Keratinocyte (primary cell): ENCODE data around the gene HSP90AB1. TPM values are rescaled to one million over a fixed set of nuclear protein-coding genes. Genes with fewer than 3 reads are reported as not detected.

Source experiments
- DNase-seq: peaks from one replicate; pipeline ENCODE4 v3.0.0-alpha.2; 2011; ENCODE audit warnings: low read depth, missing footprints, low spot score
- FAIRE-seq: peaks from 2 replicates; lab custom pipeline; 2011; peaks lifted over from hg19 to GRCh38; lab: Jason Lieb, UNC
- H2AFZ ChIP-seq: 2 replicates; pipeline ENCODE4 v1.6.0; 2012; ENCODE audit warnings: low read length, control low read depth, inconsistent platforms; ENCODE audit not compliant: control insufficient read depth
- H3K27ac ChIP-seq: 2 replicates; pipeline ENCODE4 v1.5.1; 2011; ENCODE audit warnings: low read length; ENCODE audit not compliant: control insufficient read depth, insufficient read depth
- H3K27me3 ChIP-seq: 3 replicates; pipeline ENCODE4 v1.6.0; 2011; ENCODE audit warnings: low read length; ENCODE audit not compliant: control insufficient read depth, insufficient read depth; ENCODE audit errors: extremely low read depth
- H3K36me3 ChIP-seq, 2 experiments: 2 replicates in 1 of 2; 3 replicates in 1 of 2; pipeline ENCODE4 v1.5.1; 2011; ENCODE audit warnings: low read length in 2 of 2, mild to moderate bottlenecking in 1 of 2; ENCODE audit not compliant: control insufficient read depth in 2 of 2, insufficient read depth in 2 of 2; ENCODE audit errors: extremely low read depth in 1 of 2
- H3K4me1 ChIP-seq: 3 replicates; pipeline ENCODE4 v1.5.1; 2011; ENCODE audit warnings: low read length; ENCODE audit not compliant: control insufficient read depth, insufficient read depth; ENCODE audit errors: extremely low read depth
- H3K4me2 ChIP-seq: 3 replicates; pipeline ENCODE4 v1.6.0; 2011; ENCODE audit warnings: low read depth, low read length; ENCODE audit not compliant: control insufficient read depth, insufficient read depth; ENCODE audit errors: extremely low read depth
- H3K4me3 ChIP-seq, 3 experiments: fragments of 200-600 bp in 1 of 3; sonication (generic) in 1 of 3; 2 replicates in 2 of 3; 3 replicates in 1 of 3; pipeline ENCODE4 v1.5.1; 2011 to 2016; ENCODE audit warnings: low read length in 3 of 3, mild to moderate bottlenecking in 3 of 3, control low read depth in 2 of 3, inconsistent platforms in 1 of 3, low read depth in 1 of 3, mixed read lengths in 1 of 3, mixed run types in 1 of 3, moderate library complexity in 1 of 3; ENCODE audit not compliant: control insufficient read depth in 2 of 3, insufficient read depth in 2 of 3; ENCODE audit errors: extremely low read depth in 1 of 3
- H3K79me2 ChIP-seq: 2 replicates; pipeline ENCODE4 v1.6.0; 2012; ENCODE audit warnings: low read length; ENCODE audit not compliant: control insufficient read depth, insufficient read depth
- H3K9ac ChIP-seq: 3 replicates; pipeline ENCODE4 v1.6.0; 2011; ENCODE audit warnings: low read length; ENCODE audit not compliant: control insufficient read depth, insufficient read depth; ENCODE audit errors: extremely low read depth
- H3K9me1 ChIP-seq: 3 replicates; pipeline ENCODE4 v1.6.0; 2011; ENCODE audit warnings: low read length; ENCODE audit not compliant: control insufficient read depth, insufficient read depth; ENCODE audit errors: extremely low read depth
- H3K9me3 ChIP-seq: 2 replicates; pipeline ENCODE4 v1.5.1; 2012; ENCODE audit warnings: low read depth, low read length; ENCODE audit not compliant: control insufficient read depth
- H4K20me1 ChIP-seq: 3 replicates; pipeline ENCODE4 v1.6.0; 2011; ENCODE audit warnings: low read length; ENCODE audit not compliant: control insufficient read depth, insufficient read depth; ENCODE audit errors: extremely low read depth
- CTCF ChIP-seq, 3 experiments: IDR thresholded peaks in 1 of 3; conservative IDR thresholded peaks in 1 of 3; optimal IDR thresholded peaks in 1 of 3; 2 replicates in 2 of 3; 3 replicates in 1 of 3; pipeline versions ENCODE3 to v1.5.1; 2011; ENCODE audit warnings: low read length in 3 of 3, mild to moderate bottlenecking in 3 of 3, moderate library complexity in 2 of 3, control low read depth in 1 of 3, inconsistent platforms in 1 of 3; ENCODE audit not compliant: insufficient read depth in 2 of 3; ENCODE audit errors: extremely low read depth in 1 of 3
- EZH2 ChIP-seq: IDR thresholded peaks from one replicate; pipeline ENCODE4 v1.6.1; 2012; ENCODE audit warnings: inconsistent platforms, mild to moderate bottlenecking, low read length, moderate library complexity
- dilution Hi-C: fragments of 300-500 bp; cut with MboI; formaldehyde crosslinking; loops from one replicate; pipeline ENCODE4 v1.7.0; 2020; ENCODE audit warnings: low sequenced_read_pairs; ENCODE audit not compliant: extremely low pct_ligation_motif_present
- polyA plus RNA-seq, 5 experiments: library from polyadenylated mRNA; depleted of rRNA in 3 of 5; stranded (reverse) in 3 of 5; stranded (forward) in 1 of 5; unstranded in 1 of 5; fragments of >200 nt; gene quantifications; 1 replicate in 1 of 5; 2 replicates in 3 of 5; 3 replicates in 1 of 5; pipeline versions ENCODE4 v1.2.1 to v1.2.3, GENCODE V29; 2011 to 2012; ENCODE audit warnings: missing spikeins in 2 of 5, low read depth in 1 of 5, low replicate concordance in 1 of 5

Gene HSP90AB1
- polyA plus RNA-seq, 1 donor (not counting 4 experiments of a cell fraction or from before 2014, with no cell fraction given): 1,089 TPM

GRCh38 chr6:44250067-44250717, 3.3 kb downstream of the HSP90AB1 start:
- H3K27me3 ChIP-seq: no peaks in the 10 kb centered on the region
- no peaks in the 10 kb centered on the region for H3K9me3 ChIP-seq
- no peak for DNase-seq
- TF ChIP-seq EZH2: no peak
- H2AFZ ChIP-seq: no peak overlapping the region
- H3K27ac ChIP-seq: no peak overlapping the region
- peaks cover 59% of the 10 kb centered on the region for H3K79me2 ChIP-seq
- H3K9ac ChIP-seq: no peak overlapping the region
- peak overlapping the region; percentile 2 for H3K4me2 ChIP-seq
- peaks cover 5% of the 10 kb centered on the region for H3K9me1 ChIP-seq
- peaks cover 48 to 59% of the 10 kb centered on the region in 2 experiments for H3K36me3 ChIP-seq
- peaks cover 72% of the 10 kb centered on the region for H4K20me1 ChIP-seq
- dilution Hi-C loops: no loop called here
- FAIRE-seq: no peak
- H3K4me3 ChIP-seq: no peak overlapping the region
- H3K4me1 ChIP-seq: peaks cover 23% of the 10 kb centered on the region

- Histone ChIP-seq H3K4me2 (no peak overlapping the region), H3K27me3 (no peaks in the 10 kb centered on the region), H3K79me2 (peaks cover 64% of the 10 kb centered on the region), H3K9ac (no peak overlapping the region), H3K4me3 (no peak overlapping the region), H4K20me1 (peaks cover 76% of the 10 kb centered on the region), H3K36me3 (peaks cover 48 to 63% of the 10 kb centered on the region in 2 experiments), H3K9me3 (no peaks in the 10 kb centered on the region), H3K4me1 (peaks cover 24% of the 10 kb centered on the region), H3K27ac (no peak overlapping the region), H3K9me1 (peaks cover 5% of the 10 kb centered on the region), H2AFZ (no peak overlapping the region)
- DNase-seq (no peak), FAIRE-seq (no peak)
- dilution Hi-C loops: no loop called here
- no peak for TF ChIP-seq EZH2
- no peak for TF ChIP-seq CTCF (optimal IDR thresholded peaks at IDR 0.05 in 1 of 3, IDR thresholded peaks at IDR 0.05 in 1 of 3, conservative IDR thresholded peaks at IDR 0.05 in 1 of 3; ENCODE audit: extremely low read depth in 1 of 3, insufficient read depth in 2 of 3, low read length in 3 of 3)
Observed at GRCh38 chr6:44250718-44251123, 3.8 kb downstream of the HSP90AB1 start.
